AG04449 (cell line): ENCODE measurements around the gene MSMO1.

Experiments used
- CTCF ChIA-PET: fragments of 350-600 bp; formaldehyde crosslinking; extraction: SDS; loops from one replicate; lab custom pipeline; 2021; ENCODE audit warnings: antibody characterized with exemption; lab: Yijun Ruan, JAX
- POLR2A ChIA-PET: fragments of 400-600, 350-600 bp; formaldehyde crosslinking; extraction: SDS; loops from one replicate; lab custom pipeline; 2020; ENCODE audit warnings: antibody characterized with exemption, inconsistent platforms; lab: Yijun Ruan, JAX
- DNase-seq: peaks from one replicate; pipeline ENCODE4 v3.0.0-alpha.2; 2010; ENCODE audit warnings: low read depth, low spot score
- H3K4me3 ChIP-seq: 2 replicates; pipeline ENCODE4 v1.5.1; 2011; ENCODE audit warnings: low read depth, mild to moderate bottlenecking, control low read depth, low read length
- TF ChIP-seq, protein P1 (sequence below): IDR thresholded peaks from one replicate; pipeline ENCODE4 v1.5.1; 2011; ENCODE audit warnings: mild to moderate bottlenecking, moderate library complexity, low read length, control low read depth, inconsistent platforms; ENCODE audit not compliant: insufficient read depth; ENCODE audit errors: missing control alignments

Gene MSMO1

GRCh38 chr4:165302658-165303057 lies 24.8 kb upstream of the MSMO1 start:
- no peak for DNase-seq
- TF ChIP-seq, protein P1, sequence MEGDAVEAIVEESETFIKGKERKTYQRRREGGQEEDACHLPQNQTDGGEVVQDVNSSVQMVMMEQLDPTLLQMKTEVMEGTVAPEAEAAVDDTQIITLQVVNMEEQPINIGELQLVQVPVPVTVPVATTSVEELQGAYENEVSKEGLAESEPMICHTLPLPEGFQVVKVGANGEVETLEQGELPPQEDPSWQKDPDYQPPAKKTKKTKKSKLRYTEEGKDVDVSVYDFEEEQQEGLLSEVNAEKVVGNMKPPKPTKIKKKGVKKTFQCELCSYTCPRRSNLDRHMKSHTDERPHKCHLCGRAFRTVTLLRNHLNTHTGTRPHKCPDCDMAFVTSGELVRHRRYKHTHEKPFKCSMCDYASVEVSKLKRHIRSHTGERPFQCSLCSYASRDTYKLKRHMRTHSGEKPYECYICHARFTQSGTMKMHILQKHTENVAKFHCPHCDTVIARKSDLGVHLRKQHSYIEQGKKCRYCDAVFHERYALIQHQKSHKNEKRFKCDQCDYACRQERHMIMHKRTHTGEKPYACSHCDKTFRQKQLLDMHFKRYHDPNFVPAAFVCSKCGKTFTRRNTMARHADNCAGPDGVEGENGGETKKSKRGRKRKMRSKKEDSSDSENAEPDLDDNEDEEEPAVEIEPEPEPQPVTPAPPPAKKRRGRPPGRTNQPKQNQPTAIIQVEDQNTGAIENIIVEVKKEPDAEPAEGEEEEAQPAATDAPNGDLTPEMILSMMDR = no peak
- H3K4me3 ChIP-seq = no peak overlapping the region
- CTCF ChIA-PET = no interaction called here
- POLR2A ChIA-PET = no interaction called here

- no peak for DNase-seq
- TF ChIP-seq, protein P1 = no peak
- POLR2A ChIA-PET = no interaction called here
- CTCF ChIA-PET = no interaction called here
- no peak overlapping the region for H3K4me3 ChIP-seq
Measured at GRCh38 chr4:165308166-165308565, 19.3 kb upstream of the MSMO1 start.

DNA sequence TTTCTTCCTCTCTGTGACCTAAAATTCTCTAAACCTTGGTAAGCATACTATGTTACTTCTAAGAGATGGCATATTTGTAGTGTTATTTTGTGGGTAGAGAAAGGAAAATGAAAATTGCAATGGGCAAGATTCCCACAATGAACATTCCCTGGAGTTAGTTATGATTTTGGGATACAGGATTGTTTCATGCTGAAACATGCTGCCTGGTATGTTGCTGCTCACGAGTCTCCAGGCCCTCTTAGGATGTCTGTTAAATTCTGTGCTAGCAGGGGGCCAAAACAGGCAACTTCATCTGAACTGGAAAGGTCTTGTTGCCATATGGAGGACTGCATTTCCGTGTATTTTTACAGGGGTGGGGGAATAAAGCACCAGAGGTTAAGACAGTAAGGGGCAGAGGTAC lies 18.9 kb upstream of the MSMO1 start:
- no peak for DNase-seq
- H3K4me3 ChIP-seq = no peak overlapping the region
- CTCF ChIA-PET = interaction anchor here (1.1 to 1.3 kb wide), 2 partner anchors 11 to 35 kb away, joined by 3 read pairs; no protein-coding TSS in a partner anchor
- TF ChIP-seq, protein P1 = no peak
- POLR2A ChIA-PET = no interaction called here

- CTCF ChIA-PET = interaction anchor here (1.1 to 1.3 kb wide), 2 partner anchors 10 to 34 kb away, joined by 3 read pairs; no protein-coding TSS in a partner anchor
- no peak overlapping the region for H3K4me3 ChIP-seq
- POLR2A ChIA-PET = no interaction called here
- DNase-seq = no peak
- TF ChIP-seq, protein P1 = no peak
Measured at GRCh38 chr4:165309456-165309855, 18.0 kb upstream of the MSMO1 start.

- ChIA-PET POLR2A (no interaction called here), CTCF (no interaction called here)
- DNase-seq = no peak
- no peak overlapping the region for H3K4me3 ChIP-seq
- TF ChIP-seq, protein P1 = no peak
Measured at GRCh38 chr4:165312506-165312905, 15.0 kb upstream of the MSMO1 start.

DNA sequence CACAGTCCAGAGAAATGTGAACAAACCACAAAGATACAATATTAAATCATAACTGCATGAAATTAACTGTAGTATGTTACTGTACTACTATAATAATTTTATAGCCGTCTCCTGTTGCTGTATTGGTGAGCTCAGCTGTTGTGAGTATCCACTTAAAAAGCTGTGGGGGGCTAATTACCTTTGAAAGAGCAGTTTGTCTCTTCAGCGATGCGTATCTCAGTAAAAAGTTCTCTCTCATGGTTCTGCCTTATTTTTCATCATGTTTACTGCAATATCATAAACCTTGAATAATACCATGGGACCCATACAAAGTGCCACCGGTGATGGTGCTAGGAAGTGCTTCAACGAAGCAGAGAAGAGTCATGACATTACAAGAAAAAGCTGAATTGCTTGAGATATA lies 8.4 kb upstream of the MSMO1 start:
- POLR2A ChIA-PET = no interaction called here
- H3K4me3 ChIP-seq = no peak overlapping the region
- no peak for DNase-seq
- TF ChIP-seq, protein P1 = no peak
- CTCF ChIA-PET = interaction anchor here (1.0 kb wide), 1 partner anchor 10 kb away, joined by 3 read pairs; no protein-coding TSS in a partner anchor
